Lower leg skin (tissue), 3 donors: Measurements from ENCODE around the gene MDGA2.

Experiments
- POLR2A ChIP-seq, 2 donors: fragments of 450-650 bp; IDR thresholded peaks; one replicate each; pipeline ENCODE4 v1.6.1; 2016 to 2017; ENCODE audit warnings: antibody characterized with exemption in 2 of 2, mild to moderate bottlenecking in 1 of 2, moderate library complexity in 1 of 2
- TF ChIP-seq, protein P1 (sequence below), 3 donors: fragments of 450-650 bp; IDR thresholded peaks; one replicate each; pipeline ENCODE4 v1.5.1; 2016; ENCODE audit warnings: antibody characterized with exemption in 3 of 3, mild to moderate bottlenecking in 3 of 3, moderate library complexity in 2 of 3

DNA sequence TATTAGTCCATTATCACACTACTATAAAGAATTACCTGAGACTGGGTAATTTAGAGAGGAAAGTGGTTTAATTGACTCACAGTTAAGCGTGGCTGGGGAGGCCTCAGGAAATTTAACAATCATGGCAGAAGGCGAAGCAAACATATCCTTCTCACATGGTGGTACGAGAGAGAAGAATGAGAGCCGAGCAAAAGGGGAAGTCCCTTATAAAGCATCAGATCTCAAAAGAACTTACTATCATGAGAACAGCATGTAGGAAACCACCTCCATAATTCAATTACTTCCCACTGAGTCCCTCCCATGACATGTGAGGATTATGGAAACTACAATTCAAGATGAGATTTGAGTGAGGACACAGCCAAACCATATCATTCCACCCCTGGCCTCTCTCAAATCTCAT lies 422.6 kb downstream of the MDGA2 start:
- TF ChIP-seq, protein P1, sequence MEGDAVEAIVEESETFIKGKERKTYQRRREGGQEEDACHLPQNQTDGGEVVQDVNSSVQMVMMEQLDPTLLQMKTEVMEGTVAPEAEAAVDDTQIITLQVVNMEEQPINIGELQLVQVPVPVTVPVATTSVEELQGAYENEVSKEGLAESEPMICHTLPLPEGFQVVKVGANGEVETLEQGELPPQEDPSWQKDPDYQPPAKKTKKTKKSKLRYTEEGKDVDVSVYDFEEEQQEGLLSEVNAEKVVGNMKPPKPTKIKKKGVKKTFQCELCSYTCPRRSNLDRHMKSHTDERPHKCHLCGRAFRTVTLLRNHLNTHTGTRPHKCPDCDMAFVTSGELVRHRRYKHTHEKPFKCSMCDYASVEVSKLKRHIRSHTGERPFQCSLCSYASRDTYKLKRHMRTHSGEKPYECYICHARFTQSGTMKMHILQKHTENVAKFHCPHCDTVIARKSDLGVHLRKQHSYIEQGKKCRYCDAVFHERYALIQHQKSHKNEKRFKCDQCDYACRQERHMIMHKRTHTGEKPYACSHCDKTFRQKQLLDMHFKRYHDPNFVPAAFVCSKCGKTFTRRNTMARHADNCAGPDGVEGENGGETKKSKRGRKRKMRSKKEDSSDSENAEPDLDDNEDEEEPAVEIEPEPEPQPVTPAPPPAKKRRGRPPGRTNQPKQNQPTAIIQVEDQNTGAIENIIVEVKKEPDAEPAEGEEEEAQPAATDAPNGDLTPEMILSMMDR (IDR thresholded peaks at IDR 0.05) = no peak
- no peak for TF ChIP-seq POLR2A (IDR thresholded peaks at IDR 0.05)
